ENCODE results near the gene SORL1-AS1.

SORL1-AS1 gene

GRCh38 chr11:121472312-121472711 is 19.5 kb upstream of the SORL1-AS1 start:
- WGBS, 2 donors, result 86 to 93% methylated on average over 2 of the region's 2 CpGs
- TF ChIP-seq CTCF (IDR thresholded peaks at IDR 0.05; ENCODE audit: control extremely low read depth, extremely low read depth), result no peak
- ATAC-seq (ENCODE audit: insufficient read depth, low FRiP score), result no peak

DNA sequence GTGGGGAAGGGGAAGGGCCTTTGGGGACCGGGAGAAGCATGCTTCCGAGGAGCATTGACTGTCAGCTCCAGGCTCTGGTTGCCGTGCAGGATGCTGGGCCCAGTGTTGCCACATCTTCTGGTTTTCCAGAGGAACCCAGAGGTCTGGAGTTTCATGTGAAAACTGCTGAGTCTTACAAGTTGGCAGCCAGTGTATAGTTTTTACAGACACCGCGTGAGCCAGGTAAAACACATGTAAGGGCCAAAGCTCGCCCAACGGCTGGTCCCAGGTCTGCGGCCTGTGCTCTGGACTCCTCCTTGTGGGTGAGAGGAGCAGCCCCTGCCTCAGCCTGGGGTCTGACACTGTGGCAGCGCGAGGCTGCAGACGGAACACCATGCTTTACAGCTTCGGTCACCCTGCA is 18.4 kb upstream of the SORL1-AS1 start:
- DNase-seq (no peak), ATAC-seq (ENCODE audit: insufficient read depth, low FRiP score) (no peak)
- Histone ChIP-seq H3K27me3 (ENCODE audit: control insufficient read depth in 3 of 3, insufficient read depth in 3 of 3, low read length in 2 of 3) (no peaks in the 10 kb centered on the region), H3K36me3 (ENCODE audit: control insufficient read depth in 4 of 4, insufficient read depth in 4 of 4, low read length in 4 of 4) (no peaks in the 10 kb centered on the region), H3K9ac (ENCODE audit: insufficient read depth in 1 of 2, low read length in 2 of 2) (no peak overlapping the region), H3K4me3 (no peak overlapping the region), H3K4me1 (ENCODE audit: control insufficient read depth in 5 of 5, insufficient read depth in 5 of 5, low read length in 5 of 5) (peaks cover 2 to 15% (median 6%) of the 10 kb centered on the region in 5 donors), H3K9me3 (ENCODE audit: control insufficient read depth in 4 of 4, insufficient read depth in 3 of 4, low read length in 3 of 4) (no peaks in the 10 kb centered on the region), H3K27ac (ENCODE audit: low read depth in 1 of 2, low read length in 1 of 2) (no peak overlapping the region)
- TF ChIP-seq CTCF (IDR thresholded peaks at IDR 0.05; ENCODE audit: control extremely low read depth, extremely low read depth), result no peak
- WGBS, 2 donors, result 79 to 84% methylated on average over 12 of the region's 12 CpGs

More at GRCh38 chr11:121472312-121472711, 19.5 kb upstream of the SORL1-AS1 start:
- no peaks in the 10 kb centered on the region for H3K27me3 ChIP-seq (ENCODE audit: control insufficient read depth in 3 of 3, insufficient read depth in 3 of 3, low read length in 2 of 3)
- no peak overlapping the region for H3K9ac ChIP-seq (ENCODE audit: insufficient read depth in 1 of 2, low read length in 2 of 2)
- H3K4me3 ChIP-seq, result no peak overlapping the region
- DNase-seq, result no peak
- no peaks in the 10 kb centered on the region for H3K36me3 ChIP-seq (ENCODE audit: control insufficient read depth in 4 of 4, insufficient read depth in 4 of 4, low read length in 4 of 4)
- H3K27ac ChIP-seq (ENCODE audit: low read depth in 1 of 2, low read length in 1 of 2), result no peak overlapping the region
- peaks cover 0 to 8% (median under 1%) of the 10 kb centered on the region in 5 donors for H3K4me1 ChIP-seq (ENCODE audit: control insufficient read depth in 5 of 5, insufficient read depth in 5 of 5, low read length in 5 of 5)
- H3K9me3 ChIP-seq (ENCODE audit: control insufficient read depth in 4 of 4, insufficient read depth in 3 of 4, low read length in 3 of 4), result no peaks in the 10 kb centered on the region

DNA sequence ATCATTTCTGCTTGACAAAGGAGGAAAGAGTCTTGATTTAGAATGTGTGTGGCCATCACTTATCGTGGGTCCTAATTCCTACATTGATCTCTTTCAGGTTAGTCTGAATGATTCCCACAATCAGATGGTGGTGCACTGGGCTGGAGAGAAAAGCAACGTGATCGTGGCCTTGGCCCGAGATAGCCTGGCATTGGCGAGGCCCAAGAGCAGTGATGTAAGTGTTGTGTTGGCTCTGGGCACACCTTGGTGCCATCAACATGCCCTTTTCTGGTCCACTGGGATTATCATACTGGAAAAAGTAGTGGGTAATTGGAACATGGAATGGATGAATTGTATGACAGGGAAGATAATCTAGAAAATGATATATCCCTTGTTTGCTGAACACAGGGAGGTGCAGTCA is 17.1 kb upstream of the SORL1-AS1 start:
- H3K4me1 ChIP-seq (ENCODE audit: control insufficient read depth in 5 of 5, insufficient read depth in 5 of 5, low read length in 5 of 5), result peaks cover 2 to 15% (median 8%) of the 10 kb centered on the region in 5 donors
- WGBS, 2 donors, result 95 to 99% methylated on average over 5 of the region's 5 CpGs
- ATAC-seq (ENCODE audit: insufficient read depth, low FRiP score) (no peak), DNase-seq (no peak)
- H3K36me3 ChIP-seq (ENCODE audit: control insufficient read depth in 4 of 4, insufficient read depth in 4 of 4, low read length in 4 of 4), result no peaks in the 10 kb centered on the region
- H3K27ac ChIP-seq (ENCODE audit: low read depth in 1 of 2, low read length in 1 of 2), result no peak overlapping the region
- H3K9me3 ChIP-seq (ENCODE audit: control insufficient read depth in 4 of 4, insufficient read depth in 3 of 4, low read length in 3 of 4), result no peaks in the 10 kb centered on the region
- no peak for TF ChIP-seq CTCF (IDR thresholded peaks at IDR 0.05; ENCODE audit: control extremely low read depth, extremely low read depth)
- H3K4me3 ChIP-seq, result no peak overlapping the region
- no peaks in the 10 kb centered on the region for H3K27me3 ChIP-seq (ENCODE audit: control insufficient read depth in 3 of 3, insufficient read depth in 3 of 3, low read length in 2 of 3)
- H3K9ac ChIP-seq (ENCODE audit: insufficient read depth in 1 of 2, low read length in 2 of 2), result no peak overlapping the region

DNA sequence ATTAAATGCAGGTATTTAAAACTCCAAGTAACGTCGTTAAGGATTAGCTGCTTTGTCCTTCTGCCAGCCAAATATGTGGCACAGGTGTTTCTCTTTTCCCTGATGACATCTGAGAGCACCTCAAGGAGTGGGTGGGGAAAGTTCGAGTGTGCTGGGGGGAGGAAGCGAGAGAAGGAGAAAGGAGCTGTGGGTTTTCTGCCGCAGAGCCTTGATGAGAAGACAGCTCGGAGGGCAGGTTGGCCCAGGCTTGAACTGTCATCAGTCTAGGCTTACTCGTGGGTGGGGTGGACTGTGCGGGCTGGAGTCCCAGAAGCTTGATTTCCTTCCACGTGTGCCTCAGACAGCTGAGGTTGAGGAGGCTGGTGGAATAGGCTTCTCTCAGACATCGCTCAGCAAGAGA is 15.2 kb upstream of the SORL1-AS1 start:
- Histone ChIP-seq H3K36me3 (ENCODE audit: control insufficient read depth in 4 of 4, insufficient read depth in 4 of 4, low read length in 4 of 4) (no peaks in the 10 kb centered on the region), H3K9me3 (ENCODE audit: control insufficient read depth in 4 of 4, insufficient read depth in 3 of 4, low read length in 3 of 4) (no peaks in the 10 kb centered on the region), H3K9ac (ENCODE audit: insufficient read depth in 1 of 2, low read length in 2 of 2) (no peak overlapping the region), H3K4me3 (no peak overlapping the region), H3K27me3 (ENCODE audit: control insufficient read depth in 3 of 3, insufficient read depth in 3 of 3, low read length in 2 of 3) (no peaks in the 10 kb centered on the region), H3K4me1 (ENCODE audit: control insufficient read depth in 5 of 5, insufficient read depth in 5 of 5, low read length in 5 of 5) (peaks cover 2 to 15% (median 8%) of the 10 kb centered on the region in 5 donors), H3K27ac (ENCODE audit: low read depth in 1 of 2, low read length in 1 of 2) (no peak overlapping the region)
- no peak for TF ChIP-seq CTCF (IDR thresholded peaks at IDR 0.05; ENCODE audit: control extremely low read depth, extremely low read depth)
- 33 to 42% methylated on average over 10 of the region's 10 CpGs for WGBS, 2 donors
- DNase-seq, result peak in 1 of 3 donors; percentile 39
- no peak for ATAC-seq (ENCODE audit: insufficient read depth, low FRiP score)
